WTC11 (cell line): ENCODE data around the gene TMEM108. TPM values are rescaled to one million over a fixed set of nuclear protein-coding genes. Genes with fewer than 3 reads are reported as not detected.

Source experiments
- ATAC-seq: fragments of 200-7000 bp; cut with Tn5 transposase; 2 replicates; pipeline ENCODE4 v1.10.0; 2021; ENCODE audit warnings: mild to moderate bottlenecking, moderate library complexity
- CTCF ChIA-PET: fragments of 300-600 bp; sonication (Branson Sonifier 250); formaldehyde crosslinking; loops from one replicate; lab custom pipeline; 2021; ENCODE audit warnings: antibody characterized with exemption; lab: Charles Lee
- POLR2A ChIA-PET: fragments of 350-600 bp; sonication (Branson Sonifier 250); formaldehyde crosslinking; loops from one replicate; lab custom pipeline; 2021; ENCODE audit warnings: antibody characterized with exemption; lab: Charles Lee
- DNase-seq: peaks from one replicate; pipeline ENCODE4 v3.0.0; 2021; ENCODE audit warnings: low spot score
- H3K27ac Mint-ChIP-seq: 2 replicates; pipeline ENCODE4 v1.8.0; 2021; ENCODE audit warnings: mixed read lengths
- H3K27me3 Mint-ChIP-seq: 2 replicates; pipeline ENCODE4 v1.8.0; 2021; ENCODE audit warnings: low read depth, mild to moderate bottlenecking, moderate library complexity, mixed read lengths
- H3K36me3 Mint-ChIP-seq: 2 replicates; pipeline ENCODE4 v1.8.0; 2021; ENCODE audit warnings: mixed read lengths
- H3K4me1 Mint-ChIP-seq: 2 replicates; pipeline ENCODE4 v1.8.0; 2022; ENCODE audit warnings: mixed read lengths
- H3K4me3 Mint-ChIP-seq: 2 replicates; pipeline ENCODE4 v1.8.0; 2021; ENCODE audit warnings: mild to moderate bottlenecking, moderate library complexity, mixed read lengths
- H3K9me3 Mint-ChIP-seq: 2 replicates; pipeline ENCODE4 v1.8.0; 2021; ENCODE audit warnings: mixed read lengths
- ARID4B ChIP-seq: sonication (generic); formaldehyde crosslinking; IDR thresholded peaks from 2 replicates; pipeline ENCODE4 v1.8.0; 2023; ENCODE audit warnings: missing genetic modification reagents, mild to moderate bottlenecking, borderline replicate concordance
- ATF2 ChIP-seq: sonication (generic); formaldehyde crosslinking; IDR thresholded peaks from 2 replicates; pipeline ENCODE4 v1.8.1; 2022; ENCODE audit warnings: low read depth, missing genetic modification reagents, borderline replicate concordance
- CBFB ChIP-seq: sonication (generic); formaldehyde crosslinking; IDR thresholded peaks from 2 replicates; pipeline ENCODE4 v1.8.1; 2022; ENCODE audit warnings: mild to moderate bottlenecking, low read depth, missing genetic modification reagents
- CREB1 ChIP-seq: sonication (generic); formaldehyde crosslinking; IDR thresholded peaks from 2 replicates; pipeline ENCODE4 v1.8.0; 2023; ENCODE audit warnings: mild to moderate bottlenecking, missing genetic modification reagents
- CREM ChIP-seq: sonication (generic); formaldehyde crosslinking; IDR thresholded peaks from 2 replicates; pipeline ENCODE4 v1.8.1; 2022; ENCODE audit warnings: mild to moderate bottlenecking, missing genetic modification reagents, moderate library complexity
- CTCF ChIP-seq: fragments of 200-600 bp; IDR thresholded peaks from 2 replicates; pipeline ENCODE4 v1.8.0; 2022; ENCODE audit warnings: antibody characterized with exemption
- ESRRA ChIP-seq: sonication (generic); formaldehyde crosslinking; IDR thresholded peaks from 2 replicates; pipeline ENCODE4 v1.8.1; 2022; ENCODE audit warnings: mild to moderate bottlenecking, missing genetic modification reagents, borderline replicate concordance
- ETV6 ChIP-seq: sonication (generic); formaldehyde crosslinking; IDR thresholded peaks from 2 replicates; pipeline ENCODE4 v1.8.1; 2022; ENCODE audit warnings: mild to moderate bottlenecking, missing genetic modification reagents
- FOXK1 ChIP-seq: sonication (generic); formaldehyde crosslinking; IDR thresholded peaks from 2 replicates; pipeline ENCODE4 v1.8.0; 2022; ENCODE audit warnings: mild to moderate bottlenecking, moderate library complexity, missing genetic modification reagents
- GABPB1 ChIP-seq: sonication (generic); formaldehyde crosslinking; IDR thresholded peaks from 2 replicates; pipeline ENCODE4 v1.8.1; 2023; ENCODE audit warnings: mild to moderate bottlenecking, missing genetic modification reagents
- HMGA2 ChIP-seq: fragments of 250-450 bp; sonication (Bioruptor Pico); IDR thresholded peaks from 2 replicates; pipeline ENCODE4 v1.4.0; 2021; ENCODE audit warnings: mild to moderate bottlenecking, moderate library complexity
- HMGXB4 ChIP-seq: sonication (generic); formaldehyde crosslinking; IDR thresholded peaks from 2 replicates; pipeline ENCODE4 v1.8.1; 2023; ENCODE audit warnings: mild to moderate bottlenecking, moderate library complexity, missing genetic modification reagents
- KAT7 ChIP-seq: sonication (generic); formaldehyde crosslinking; IDR thresholded peaks from 2 replicates; pipeline ENCODE4 v1.8.1; 2023; ENCODE audit warnings: missing genetic modification reagents, mild to moderate bottlenecking, borderline replicate concordance
- NFATC4 ChIP-seq: fragments of 250-450 bp; sonication (Bioruptor Pico); IDR thresholded peaks from 2 replicates; pipeline ENCODE4 v1.9.0; 2021; ENCODE audit warnings: mild to moderate bottlenecking
- TEAD1 ChIP-seq: sonication (generic); formaldehyde crosslinking; IDR thresholded peaks from 2 replicates; pipeline ENCODE4 v1.8.0; 2022; ENCODE audit warnings: mild to moderate bottlenecking, missing genetic modification reagents
- USF1 ChIP-seq: sonication (generic); formaldehyde crosslinking; IDR thresholded peaks from 2 replicates; pipeline ENCODE4 v1.8.0; 2022; ENCODE audit warnings: mild to moderate bottlenecking, missing genetic modification reagents
- ZNF121 ChIP-seq: sonication (generic); formaldehyde crosslinking; IDR thresholded peaks from 2 replicates; pipeline ENCODE4 v1.8.0; 2023; ENCODE audit warnings: missing genetic modification reagents
- ZNF512 ChIP-seq: sonication (generic); formaldehyde crosslinking; IDR thresholded peaks from 2 replicates; pipeline ENCODE4 v1.8.1; 2022; ENCODE audit warnings: missing genetic modification reagents, borderline replicate concordance
- ZNF671 ChIP-seq: fragments of 250-450 bp; sonication (Bioruptor Pico); IDR thresholded peaks from 2 replicates; pipeline ENCODE4 v1.8.0; 2021; ENCODE audit warnings: mild to moderate bottlenecking
- total RNA-seq: library from RNA; stranded (reverse); gene quantifications from 3 replicates; pipeline ENCODE4 v1.2.3, GENCODE V29; 2021

TMEM108 gene
- total RNA-seq, 1 experiment from 2014 or later = 14.7 TPM

GRCh38 chr3:133162670-133163305 lies 124.6 kb downstream of the TMEM108 start:
- CTCF ChIA-PET = no interaction called here
- Mint-ChIP-seq H3K27ac (no peak overlapping the region), H3K9me3 (peaks cover 13% of the 10 kb centered on the region), H3K4me1 (peaks cover 3% of the 10 kb centered on the region; the same call in 1 of the 2 replicates), H3K4me3 (no peak overlapping the region), H3K36me3 (peaks cover 8% of the 10 kb centered on the region), H3K27me3 (no peaks in the 10 kb centered on the region)
- POLR2A ChIA-PET = no interaction called here
- ATAC-seq (no peak), DNase-seq (no peak)
- TF ChIP-seq ETV6 (CRISPR knock-in tag) (no peak), ATF2 (CRISPR knock-in tag) (no peak), FOXK1 (CRISPR knock-in tag) (no peak), NFATC4 (no peak), ZNF512 (no peak), CBFB (no peak), ZNF671 (CRISPR knock-in tag) (no peak), CTCF (no peak), GABPB1 (no peak), TEAD1 (CRISPR knock-in tag) (no peak), USF1 (CRISPR knock-in tag) (no peak), HMGXB4 (CRISPR knock-in tag) (no peak)

GRCh38 chr3:133167340-133168024 lies 129.3 kb downstream of the TMEM108 start:
- CTCF ChIA-PET = interaction anchor here (1.4 kb wide), 1 partner anchor 215 kb away, joined by 3 read pairs; no protein-coding TSS in a partner anchor
- Mint-ChIP-seq H3K36me3 (peaks cover 19% of the 10 kb centered on the region), H3K9me3 (peaks cover 27% of the 10 kb centered on the region), H3K4me1 (peaks cover 3% of the 10 kb centered on the region; the same call in 1 of the 2 replicates), H3K27me3 (no peaks in the 10 kb centered on the region), H3K4me3 (no peak overlapping the region), H3K27ac (no peak overlapping the region)
- POLR2A ChIA-PET = no interaction called here
- DNase-seq (no peak), ATAC-seq (no peak)
- no peak for TF ChIP-seq ESRRA (CRISPR knock-in tag)

GRCh38 chr3:133168025-133168401 lies 129.8 kb downstream of the TMEM108 start:
- DNase-seq = no peak
- CTCF ChIA-PET = no interaction called here
- no peak for TF ChIP-seq CREB1 (CRISPR knock-in tag)
- TF ChIP-seq ARID4B (CRISPR knock-in tag) = no peak
- no peak for TF ChIP-seq KAT7
- no peak for TF ChIP-seq HMGA2 (CRISPR knock-in tag)
- TF ChIP-seq ZNF121 = no peak
- no peak for TF ChIP-seq CREM (CRISPR knock-in tag)

More at GRCh38 chr3:133168025-133168401, 129.8 kb downstream of the TMEM108 start:
- Mint-ChIP-seq H3K36me3 (peaks cover 24% of the 10 kb centered on the region), H3K27ac (no peak overlapping the region), H3K27me3 (no peaks in the 10 kb centered on the region), H3K4me1 (peaks cover 3% of the 10 kb centered on the region; the same call in 1 of the 2 replicates), H3K9me3 (peaks cover 32% of the 10 kb centered on the region), H3K4me3 (no peak overlapping the region)
- no peak for ATAC-seq
- POLR2A ChIA-PET = no interaction called here
